Natural killer cell (primary cell): ENCODE measurements around the gene TBC1D22A. TPM values are rescaled to one million over a fixed set of nuclear protein-coding genes. Genes with fewer than 3 reads are reported as not detected.

ENCODE experiments used
- ATAC-seq, 3 donors: fragments of 150-1000 bp in 2 of 3; fragments of 200-7000 bp in 1 of 3; cut with Tn5 transposase; 1 replicate in 1 of 3; 2 replicates in 2 of 3; pipeline ENCODE4 v1.10.0; 2021; ENCODE audit warnings: mild to moderate bottlenecking in 2 of 3, moderate library complexity in 2 of 3
- DNase-seq, 2 donors: peaks; one replicate each; pipeline versions ENCODE4 v3.0.0 to v3.0.0-alpha.2; 2013 to 2021; ENCODE audit warnings: mixed read lengths in 1 of 2
- H3K27ac ChIP-seq: one replicate; pipeline ENCODE4 v1.5.1; 2013; ENCODE audit warnings: mild to moderate bottlenecking, low read length
- H3K27me3 ChIP-seq: one replicate; pipeline ENCODE4 v1.6.1; 2013; ENCODE audit warnings: low read length; ENCODE audit not compliant: control insufficient read depth, insufficient read depth
- H3K36me3 ChIP-seq: one replicate; pipeline ENCODE4 v1.6.1; 2013; ENCODE audit warnings: low read length; ENCODE audit not compliant: control insufficient read depth, insufficient read depth
- H3K4me1 ChIP-seq: one replicate; pipeline ENCODE4 v1.6.1; 2013; ENCODE audit warnings: low read length; ENCODE audit not compliant: control insufficient read depth, insufficient read depth
- H3K4me3 ChIP-seq: one replicate; pipeline ENCODE4 v1.5.1; 2013; ENCODE audit warnings: low read length
- H3K9me3 ChIP-seq: one replicate; pipeline ENCODE4 v1.6.1; 2013; ENCODE audit warnings: low read length; ENCODE audit not compliant: control insufficient read depth, insufficient read depth
- H3K27ac Mint-ChIP-seq, 2 donors: one replicate each; pipeline ENCODE4 v1.8.0; 2022; ENCODE audit warnings: mild to moderate bottlenecking in 2 of 2, mixed read lengths in 2 of 2, moderate library complexity in 1 of 2
- H3K27me3 Mint-ChIP-seq, 2 donors: one replicate each; pipeline ENCODE4 v1.8.0; 2022; ENCODE audit warnings: low read depth in 2 of 2, mixed read lengths in 2 of 2
- H3K36me3 Mint-ChIP-seq: one replicate; pipeline ENCODE4 v1.8.0; 2022; ENCODE audit warnings: mixed read lengths
- H3K4me1 Mint-ChIP-seq, 2 donors: one replicate each; pipeline ENCODE4 v1.8.0; 2022; ENCODE audit warnings: mixed read lengths in 2 of 2
- H3K4me3 Mint-ChIP-seq: one replicate; pipeline ENCODE4 v1.8.0; 2022; ENCODE audit warnings: mild to moderate bottlenecking, moderate library complexity, mixed read lengths
- H3K9me3 Mint-ChIP-seq, 2 donors: one replicate each; pipeline ENCODE4 v1.8.0; 2022; ENCODE audit warnings: mixed read lengths in 2 of 2
- CTCF ChIP-seq: fragments of 200-600 bp; IDR thresholded peaks from one replicate; pipeline ENCODE4 v1.8.0; 2022; ENCODE audit warnings: antibody characterized with exemption
- WGBS: methylation state at CpG from one replicate; pipeline ENCODE4 v1.1.7; 2013; ENCODE audit warnings: missing lambda C conversion rate; ENCODE audit not compliant: insufficient coverage; 5-methylcytosine and 5-hydroxymethylcytosine counted together
- intact Hi-C: fragments of 100-400 bp; cut with micrococcal nuclease; formaldehyde crosslinking; loops from one replicate; pipeline ENCODE4 v1.14.2; 2022
- total RNA-seq, 4 donors: library from RNA; stranded (reverse); fragments of 120-200 nt in 1 of 4; gene quantifications; one replicate each; pipeline versions ENCODE4 v1.2.3 to v1.2.4, GENCODE V29; 2013 to 2022

Gene TBC1D22A
- total RNA-seq, 3 donors from 2014 or later (not counting 1 experiment from before 2014, with no cell fraction given): 47.4 to 53.7 (median 53.2) TPM

- peaks cover 11% of the 10 kb centered on the region for H3K36me3 ChIP-seq
- no peak for TF ChIP-seq CTCF
Observed at GRCh38 chr22:47000256-47000655, 237.8 kb downstream of the TBC1D22A start.

GRCh38 chr22:47000888-47001287 is 238.4 kb downstream of the TBC1D22A start:
- no peaks in the 10 kb centered on the region for H3K9me3 ChIP-seq
- H3K36me3 ChIP-seq: peaks cover 7% of the 10 kb centered on the region
- H3K27me3 ChIP-seq: no peaks in the 10 kb centered on the region
- ATAC-seq (no peak), DNase-seq (peak in 1 of 2 donors; percentile 12)
- intact Hi-C loops: no loop called here
- Mint-ChIP-seq H3K4me3 (no peak overlapping the region), H3K36me3 (no peaks in the 10 kb centered on the region), H3K27me3 (no peaks in the 10 kb centered on the region), H3K4me1 (peaks cover 5 to 18% of the 10 kb centered on the region in 2 donors), H3K27ac (no peak overlapping the region), H3K9me3 (no peaks in the 10 kb centered on the region)
- no peak overlapping the region for H3K4me3 ChIP-seq
- H3K27ac ChIP-seq: no peak overlapping the region
- WGBS: 72% methylated on average over 4 of the region's 4 CpGs
- no peak for TF ChIP-seq CTCF
- no peaks in the 10 kb centered on the region for H3K4me1 ChIP-seq

More at GRCh38 chr22:47000256-47000655, 237.8 kb downstream of the TBC1D22A start:
- Mint-ChIP-seq H3K4me1 (peaks cover 5 to 18% of the 10 kb centered on the region in 2 donors), H3K9me3 (no peaks in the 10 kb centered on the region), H3K27ac (peak overlapping the region in 1 of 2 donors; percentile 62), H3K4me3 (no peak overlapping the region), H3K36me3 (no peaks in the 10 kb centered on the region), H3K27me3 (no peaks in the 10 kb centered on the region)
- DNase-seq: no peak
- no peak for ATAC-seq
- Histone ChIP-seq H3K9me3 (no peaks in the 10 kb centered on the region), H3K27me3 (no peaks in the 10 kb centered on the region), H3K4me3 (no peak overlapping the region), H3K27ac (no peak overlapping the region), H3K4me1 (no peaks in the 10 kb centered on the region)
- intact Hi-C loops: no loop called here
- 94% methylated on average over 11 of the region's 11 CpGs for WGBS

GRCh38 chr22:47001288-47001687 is 238.8 kb downstream of the TBC1D22A start:
- no peak for DNase-seq
- H3K4me1 Mint-ChIP-seq: peaks cover 5 to 17% of the 10 kb centered on the region in 2 donors

More at GRCh38 chr22:47001288-47001687, 238.8 kb downstream of the TBC1D22A start:
- Mint-ChIP-seq H3K4me3 (no peak overlapping the region), H3K27me3 (no peaks in the 10 kb centered on the region), H3K27ac (no peak overlapping the region), H3K9me3 (no peaks in the 10 kb centered on the region), H3K36me3 (no peaks in the 10 kb centered on the region)
- Histone ChIP-seq H3K4me1 (no peaks in the 10 kb centered on the region), H3K36me3 (peaks cover 8% of the 10 kb centered on the region), H3K27me3 (no peaks in the 10 kb centered on the region), H3K9me3 (no peaks in the 10 kb centered on the region), H3K27ac (no peak overlapping the region), H3K4me3 (no peak overlapping the region)
- ATAC-seq: no peak
- WGBS: 83% methylated on average over 2 of the region's 9 CpGs
- no peak for TF ChIP-seq CTCF
- intact Hi-C loops: no loop called here
